IPS DF 4.7 (cell line): ENCODE measurements around the gene ARHGAP12.
"Not testable (repeated sequence)": the region's sequence is repeated elsewhere in the genome, so short reads cannot be mapped to it uniquely, and the experiment has no call there.

Source experiments
- DNase-seq: peaks from one replicate; pipeline ENCODE4 v3.0.0-alpha.2; 2013; ENCODE audit warnings: low spot score; ENCODE audit errors: extremely low read depth

ARHGAP12 gene

DNA sequence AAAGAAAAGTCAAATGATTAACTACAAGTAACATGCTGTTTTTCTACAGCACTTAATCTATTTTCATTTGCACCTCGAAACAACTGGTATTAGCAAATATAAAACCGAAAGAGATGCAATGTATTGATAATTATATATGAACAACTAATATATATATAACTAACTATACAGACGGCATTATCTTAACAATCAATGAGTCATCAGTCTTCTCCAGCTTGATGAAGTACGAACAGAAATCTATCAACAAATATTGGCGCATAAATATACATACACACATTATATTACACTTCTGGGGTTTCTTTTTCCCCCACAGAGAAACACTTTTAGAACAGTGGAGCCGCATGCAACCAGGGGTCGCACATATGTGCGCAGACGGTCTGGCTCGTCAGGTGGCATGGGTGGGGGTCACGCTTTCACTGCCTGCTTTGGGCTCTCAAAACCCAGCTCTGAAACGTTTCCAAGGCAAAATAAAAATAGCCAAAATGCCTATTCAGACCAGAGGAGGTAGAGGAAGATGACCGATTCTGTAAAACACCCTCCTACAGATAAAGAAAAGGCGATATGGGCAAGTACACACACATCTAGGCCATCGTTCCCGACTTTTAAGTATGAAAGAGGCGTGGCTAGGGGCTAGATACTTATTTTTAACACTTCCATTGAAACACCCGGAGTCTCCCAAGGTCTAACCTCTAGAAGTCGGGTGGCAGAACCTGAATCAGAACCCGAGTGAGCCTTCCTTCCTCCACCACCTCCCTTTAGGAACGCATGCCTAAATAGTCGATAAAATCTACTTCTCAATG, 1.7 kb downstream of the ARHGAP12 start:
- DNase-seq, result no peak

DNA sequence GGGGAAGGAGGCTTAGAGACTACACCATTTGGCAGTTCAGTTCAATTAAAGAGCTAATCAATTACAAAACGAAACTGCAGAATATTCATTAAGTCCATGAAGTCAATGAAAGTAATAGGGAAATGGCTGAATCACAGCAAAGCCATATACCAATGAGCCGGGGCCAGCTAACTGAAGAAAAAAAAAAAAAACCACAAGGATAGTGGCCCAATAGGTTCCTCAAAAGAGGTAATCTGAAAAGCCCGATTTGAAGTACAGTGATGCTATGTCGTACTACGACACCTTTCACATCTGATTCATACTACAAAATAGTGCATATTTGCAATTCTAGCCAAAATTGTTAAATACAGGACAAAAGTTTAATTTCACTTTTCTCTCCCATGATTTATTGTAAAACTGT, 2.5 kb downstream of the ARHGAP12 start:
- DNase-seq, result no peak

DNA sequence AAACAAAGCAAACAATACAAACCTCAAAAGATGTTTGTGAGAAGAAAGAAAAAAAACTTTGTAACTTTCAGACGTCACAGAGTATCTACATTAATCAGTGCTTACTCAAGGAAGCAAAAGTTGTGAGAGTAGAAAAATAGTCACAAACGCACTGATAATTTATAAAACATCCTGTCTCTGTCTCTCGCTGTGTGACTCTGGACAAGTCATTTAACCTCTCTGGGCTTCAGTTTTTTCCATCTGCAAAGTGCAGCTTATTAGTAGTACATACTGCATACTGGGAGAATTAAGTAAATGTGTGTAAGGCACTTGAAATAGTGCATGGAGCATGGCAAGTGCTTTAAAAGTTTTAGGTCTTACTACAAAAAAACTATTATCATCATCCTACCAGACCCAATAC, 3.8 kb downstream of the ARHGAP12 start:
- no peak for DNase-seq

DNA sequence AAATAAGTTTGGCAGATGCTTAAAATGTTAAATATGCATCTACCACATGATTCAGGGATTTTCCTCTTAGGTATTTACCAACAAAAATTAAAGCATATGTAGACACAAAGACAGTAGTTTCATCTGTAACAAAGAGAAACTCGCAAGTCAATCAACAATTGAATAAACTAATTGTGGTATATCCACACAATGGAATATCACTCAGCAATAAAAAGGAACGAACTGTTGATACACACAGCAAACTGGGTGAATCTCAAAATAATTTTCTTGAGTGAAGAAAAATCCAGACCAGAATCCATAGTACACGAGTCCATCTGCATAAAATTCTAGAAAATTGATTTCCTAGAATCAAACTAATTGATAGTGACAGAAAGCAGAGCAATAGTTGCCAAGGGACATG, 5.2 kb downstream of the ARHGAP12 start:
- DNase-seq, result no peak

DNA sequence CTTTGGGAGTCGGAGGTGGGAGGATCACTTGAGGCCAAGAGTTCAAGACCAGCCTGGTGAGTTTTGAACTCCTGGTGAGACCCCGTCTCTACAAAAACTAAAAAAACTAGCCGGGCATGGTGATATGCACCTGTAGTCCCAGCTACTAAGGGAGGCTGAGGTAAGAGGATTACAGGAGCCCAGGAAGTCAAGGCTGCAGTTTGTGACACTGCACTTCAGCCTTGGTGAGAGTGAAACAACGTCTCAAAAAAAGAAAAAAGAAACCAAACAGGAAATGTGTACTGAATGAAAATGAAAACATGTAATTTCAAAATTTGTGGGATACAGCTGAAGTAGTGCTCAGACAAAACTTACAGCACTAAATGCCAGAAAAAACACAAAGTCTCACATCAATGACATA, 7.6 kb downstream of the ARHGAP12 start:
- no peak for DNase-seq

DNA sequence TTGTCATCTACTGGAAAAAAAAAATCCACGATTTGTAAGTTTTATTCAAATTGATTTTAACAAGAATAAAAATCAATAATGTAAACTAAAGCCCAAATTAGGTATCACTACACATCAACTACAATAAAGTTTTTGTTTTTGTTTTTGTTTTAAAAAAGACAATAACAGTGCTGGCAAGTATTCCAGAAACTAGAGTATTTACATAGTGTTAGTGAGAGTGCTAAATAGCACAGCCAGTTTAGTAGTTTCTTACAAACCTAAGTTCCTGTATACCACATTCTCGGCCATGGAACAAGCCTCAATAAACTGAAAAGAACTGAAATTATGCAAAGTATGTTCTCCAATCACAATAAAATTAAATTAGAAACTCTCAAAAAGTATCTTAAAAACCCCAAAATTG, 8.1 kb downstream of the ARHGAP12 start:
- DNase-seq, result no peak

DNA sequence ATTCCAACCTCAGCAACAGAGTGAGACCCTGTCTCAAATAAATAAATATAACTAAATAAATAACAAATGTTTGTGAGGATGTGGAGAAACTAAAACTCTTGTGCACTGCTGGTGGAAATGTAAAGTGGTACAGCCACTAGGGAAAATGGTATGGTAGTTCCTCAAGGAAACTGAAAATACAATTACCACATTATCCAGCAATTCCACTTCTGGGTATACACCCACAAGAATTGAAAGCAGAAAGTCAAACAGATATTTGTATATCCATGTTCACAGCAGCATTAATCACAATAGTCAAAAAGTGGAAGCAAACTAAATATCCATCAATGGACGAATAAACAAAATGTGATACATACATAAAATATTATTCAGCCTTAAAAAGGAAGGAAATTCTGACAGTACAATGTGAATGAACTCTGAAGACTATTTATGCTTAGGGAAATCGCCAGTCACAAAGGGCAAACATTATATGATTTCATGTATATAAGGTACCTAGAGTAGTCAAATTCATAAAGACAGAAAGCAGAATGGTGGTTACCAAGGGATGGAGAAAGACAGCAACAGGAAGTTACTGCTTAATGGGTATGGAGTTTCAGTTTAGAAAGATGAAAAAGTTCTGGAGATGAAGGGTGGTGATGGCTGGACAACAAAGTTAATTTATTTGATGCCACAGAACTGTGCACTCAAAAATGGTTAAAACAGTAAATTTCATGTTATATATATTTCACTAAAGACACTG, 9.8 kb downstream of the ARHGAP12 start:
- no peak for DNase-seq

DNA sequence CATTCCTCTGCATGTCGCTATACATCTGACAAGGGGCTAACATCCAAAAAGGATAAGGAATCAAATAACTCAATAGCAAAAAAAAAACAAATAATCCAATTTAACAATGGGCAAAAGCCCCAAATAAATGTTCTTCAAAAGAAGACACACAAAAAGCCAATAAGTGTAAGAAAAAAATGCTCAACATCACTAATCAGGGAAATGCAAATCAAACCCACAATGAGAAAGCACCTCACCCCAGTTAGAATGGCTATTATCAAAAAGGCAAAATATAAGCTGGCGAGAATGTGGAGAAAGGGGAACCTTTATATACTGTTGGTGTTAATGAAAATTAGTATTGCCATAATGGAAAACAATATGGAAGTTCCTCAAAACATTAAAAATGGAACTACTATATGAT, 14.3 kb downstream of the ARHGAP12 start:
- no peak for DNase-seq

DNA sequence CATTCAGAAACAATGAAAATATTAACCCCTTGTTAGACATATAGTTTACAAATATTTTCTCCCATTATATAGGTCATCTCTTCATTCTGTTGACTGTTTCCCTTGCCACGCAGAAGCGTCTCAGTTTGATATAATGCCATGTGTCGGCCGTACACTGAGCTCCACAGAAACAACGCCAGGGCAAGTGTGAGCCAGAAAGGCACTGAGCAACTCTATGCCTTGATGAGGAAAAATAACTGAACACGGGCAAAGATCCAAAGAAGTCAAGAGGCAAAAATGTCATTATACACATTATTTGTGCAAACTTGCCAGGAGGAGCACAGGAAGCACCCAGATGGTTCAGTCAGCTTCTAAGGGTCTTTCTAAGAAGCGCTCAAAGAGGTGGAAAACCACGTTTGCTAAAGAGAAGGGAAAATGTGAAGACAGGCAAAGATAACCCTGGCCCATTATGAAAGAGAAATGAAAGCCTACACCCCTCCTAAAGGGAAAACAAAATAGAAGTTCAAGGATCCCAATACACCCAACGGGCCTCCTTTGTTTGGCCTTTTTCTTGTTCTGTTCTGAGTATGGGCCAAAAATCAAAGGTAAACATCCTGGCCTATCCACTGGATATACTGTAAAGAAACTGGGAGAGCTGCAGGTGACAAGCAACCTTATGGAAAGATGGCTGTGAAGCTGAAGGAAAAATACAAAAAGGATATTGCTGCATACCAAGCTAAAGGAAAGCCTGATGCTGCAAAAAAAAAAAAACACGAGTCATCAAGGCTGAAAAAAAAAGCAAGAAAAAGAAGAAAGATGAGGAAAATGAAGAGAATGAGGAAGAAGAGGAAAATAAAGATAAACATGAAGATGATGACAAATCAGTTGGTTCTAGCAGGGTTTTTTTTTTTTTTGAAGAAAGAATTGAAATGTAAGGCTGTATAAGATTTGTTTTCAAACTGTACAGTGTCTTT, 15.5 kb downstream of the ARHGAP12 start:
- no peak for DNase-seq

DNA sequence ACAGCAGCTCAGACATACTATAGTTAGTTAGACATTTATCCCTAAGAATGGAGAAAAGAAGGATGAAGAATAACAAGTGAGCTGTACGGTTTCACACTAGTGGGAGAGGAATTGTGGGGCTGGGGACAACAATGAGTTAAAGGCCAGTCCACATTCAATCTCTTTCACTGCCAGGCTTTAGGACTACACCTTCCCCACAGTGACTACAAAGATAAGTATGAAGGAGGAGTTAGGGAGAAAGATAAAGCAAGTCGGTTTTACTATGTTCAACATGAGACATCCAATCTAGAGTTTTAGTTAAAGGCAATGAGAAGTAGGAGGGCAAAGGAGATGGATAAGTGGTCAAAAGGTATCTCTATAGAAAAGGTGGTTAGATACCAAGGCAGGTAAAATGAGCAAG, 16.3 kb downstream of the ARHGAP12 start:
- no peak for DNase-seq

DNA sequence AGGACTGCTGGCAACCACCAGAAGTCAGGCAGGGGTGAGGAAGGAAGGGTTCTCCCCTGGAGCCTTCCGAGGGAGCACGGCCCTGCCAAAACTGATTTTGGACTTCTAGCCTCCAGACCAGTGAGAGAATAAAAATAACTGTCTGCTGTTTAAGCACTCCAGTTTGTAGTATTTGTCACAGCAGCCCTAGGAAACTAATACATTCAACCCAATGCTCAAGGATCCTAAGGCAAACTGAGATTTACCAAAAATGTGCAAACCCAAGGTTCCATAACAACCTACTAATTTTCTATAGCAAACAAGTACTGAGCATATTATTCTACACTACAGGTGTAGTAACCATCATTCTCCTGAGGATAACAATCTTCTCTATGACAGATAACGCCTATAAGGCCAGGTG, 18.6 kb downstream of the ARHGAP12 start:
- no peak for DNase-seq

DNA sequence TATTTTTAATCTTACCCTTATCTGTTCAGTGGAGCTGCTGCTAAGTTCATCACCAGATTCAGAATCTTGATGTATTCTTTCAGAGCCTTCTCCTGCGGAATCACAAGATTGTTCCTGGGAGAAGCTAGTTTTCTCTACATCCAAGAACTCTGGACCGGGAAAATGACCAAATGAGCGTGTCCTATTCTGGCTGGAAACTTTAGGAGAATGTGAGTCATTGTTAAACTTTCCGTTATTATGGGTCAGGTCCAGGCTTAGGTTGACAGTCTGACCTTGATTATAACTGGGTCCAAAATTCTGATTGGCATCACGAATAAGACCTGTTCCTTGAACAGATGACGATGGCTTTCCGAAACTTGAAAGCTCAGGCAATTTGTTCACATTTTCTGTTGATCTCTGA, 20.5 kb downstream of the ARHGAP12 start:
- DNase-seq, result no peak

DNA sequence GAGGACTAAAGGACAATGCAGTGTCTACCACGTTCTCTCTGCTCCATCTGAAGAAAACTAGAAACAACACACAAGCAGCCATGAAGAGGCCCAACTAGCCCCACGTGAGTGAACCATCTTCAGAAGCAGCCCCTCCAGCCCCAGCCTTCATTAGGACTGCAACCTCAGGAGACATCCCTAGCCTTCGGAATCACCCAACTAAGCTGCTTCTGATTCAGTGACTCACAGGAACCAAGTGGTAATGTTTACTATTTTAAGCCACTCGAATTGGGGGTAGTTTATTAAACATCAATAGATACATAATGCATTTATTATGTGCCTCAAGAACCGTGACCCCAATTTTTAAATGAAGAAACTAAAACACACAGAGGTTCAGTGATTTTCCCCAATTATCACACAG, 22.6 kb downstream of the ARHGAP12 start:
- no peak for DNase-seq

DNA sequence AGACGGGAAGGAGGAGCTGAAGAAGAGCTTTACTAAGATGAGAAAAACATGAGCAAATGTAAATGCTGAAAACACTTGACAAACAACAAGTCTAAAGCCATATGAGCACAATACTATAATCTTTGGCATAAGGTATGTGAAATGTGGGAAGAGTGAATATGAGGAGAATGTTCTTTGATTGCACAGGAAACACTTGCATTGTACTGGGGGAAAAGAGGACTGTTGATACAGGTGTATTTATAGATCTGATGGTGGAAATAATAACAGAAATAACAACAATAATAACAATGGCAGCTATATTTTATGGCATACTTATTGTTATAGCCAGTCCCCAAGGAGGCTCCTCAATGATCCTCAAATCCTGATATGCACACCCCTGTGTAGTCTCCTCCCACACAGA, 23.0 kb downstream of the ARHGAP12 start:
- DNase-seq, result no peak

DNA sequence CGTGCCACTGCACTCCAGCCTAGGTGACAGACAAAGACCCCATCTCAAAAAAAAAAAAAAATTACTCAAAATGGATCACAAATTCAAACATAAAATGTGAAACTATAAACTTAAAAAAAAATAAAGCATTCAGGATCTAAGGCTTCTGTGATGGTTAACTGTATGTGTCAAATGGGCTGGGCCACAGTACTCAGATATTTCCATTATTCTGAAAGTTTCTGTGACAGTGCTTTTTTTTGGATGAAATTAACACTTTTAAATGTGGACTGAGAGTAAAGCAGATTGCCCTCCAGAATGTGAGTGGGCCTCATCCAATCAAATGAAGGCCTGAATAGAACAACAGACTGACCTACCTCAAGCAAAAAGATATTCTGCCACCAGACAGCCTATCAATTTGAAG, 26.0 kb downstream of the ARHGAP12 start:
- no peak for DNase-seq

DNA sequence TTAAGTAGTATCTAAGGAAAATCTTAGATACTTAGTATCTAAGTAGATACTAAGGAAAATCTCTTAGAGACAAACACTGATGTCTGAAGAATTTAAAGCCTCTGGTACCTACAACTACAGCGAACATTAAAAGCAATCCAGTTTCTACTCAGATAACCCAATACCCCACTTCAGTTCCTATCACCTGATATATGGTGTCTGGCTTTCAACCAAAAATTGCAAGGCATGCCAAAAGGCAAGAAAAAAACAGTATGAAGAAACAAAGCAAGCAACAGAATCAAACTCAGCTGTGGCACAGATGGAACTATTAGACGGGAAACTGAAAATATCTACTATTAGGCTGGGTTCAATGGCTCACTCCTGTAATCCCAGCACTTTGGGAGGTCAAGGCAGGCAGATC, 31.1 kb downstream of the ARHGAP12 start:
- no peak for DNase-seq

DNA sequence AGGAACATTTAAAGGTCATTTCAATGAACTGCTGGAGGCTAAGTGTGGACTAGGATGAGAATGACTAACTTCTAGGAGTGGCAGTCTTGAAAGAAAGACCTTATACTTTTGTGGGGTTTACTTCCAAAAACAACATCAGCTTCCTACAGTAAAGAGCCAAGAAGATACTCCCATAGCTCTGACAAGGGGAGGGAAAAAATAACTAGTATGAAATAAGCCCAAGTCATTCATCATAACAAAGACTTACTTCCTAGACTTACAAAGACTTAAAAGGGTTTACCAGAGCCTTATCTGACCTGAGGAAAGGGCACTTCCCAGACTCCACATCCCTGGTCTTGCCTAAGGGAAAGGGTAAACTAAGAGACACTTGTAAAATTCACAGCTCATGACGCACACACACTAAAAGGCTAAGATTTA, 31.7 kb downstream of the ARHGAP12 start:
- no peak for DNase-seq

DNA sequence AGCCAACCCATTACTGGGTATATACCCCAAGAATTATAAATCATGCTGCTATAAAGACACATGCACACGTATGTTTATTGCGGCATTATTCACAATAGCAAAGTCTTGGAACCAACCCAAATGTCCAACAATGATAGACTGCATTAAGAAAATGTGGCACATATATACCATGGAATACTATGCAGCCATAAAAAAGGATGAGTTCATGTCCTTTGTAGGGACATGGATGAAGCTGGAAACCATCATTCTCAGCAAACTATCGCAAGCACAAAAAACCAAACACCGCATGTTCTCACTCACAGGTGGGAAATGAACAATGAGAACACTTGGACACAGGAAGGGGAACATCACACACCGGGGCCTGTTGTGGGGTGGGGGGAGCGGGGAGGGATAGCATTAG, 32.9 kb downstream of the ARHGAP12 start:
- not testable (repeated sequence) for DNase-seq

DNA sequence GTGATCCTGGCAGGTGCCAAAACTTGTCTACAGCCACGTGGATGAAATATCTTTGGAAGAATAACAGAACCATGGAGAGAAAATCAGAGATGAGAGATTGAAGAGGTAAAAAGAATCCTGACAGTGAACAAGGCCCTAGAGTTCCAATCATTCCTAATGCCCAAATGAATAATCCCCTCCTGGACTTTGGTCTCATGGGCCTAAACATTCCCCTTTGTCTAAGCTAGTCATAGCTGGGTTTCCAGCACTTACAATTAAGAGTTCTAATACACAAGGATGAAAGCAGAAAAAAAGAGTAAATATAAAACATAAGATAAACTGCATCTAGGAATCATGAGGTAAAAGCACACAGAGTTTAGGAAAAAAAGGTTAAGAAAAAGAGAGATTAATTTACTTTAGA, 40.2 kb downstream of the ARHGAP12 start:
- DNase-seq, result no peak

DNA sequence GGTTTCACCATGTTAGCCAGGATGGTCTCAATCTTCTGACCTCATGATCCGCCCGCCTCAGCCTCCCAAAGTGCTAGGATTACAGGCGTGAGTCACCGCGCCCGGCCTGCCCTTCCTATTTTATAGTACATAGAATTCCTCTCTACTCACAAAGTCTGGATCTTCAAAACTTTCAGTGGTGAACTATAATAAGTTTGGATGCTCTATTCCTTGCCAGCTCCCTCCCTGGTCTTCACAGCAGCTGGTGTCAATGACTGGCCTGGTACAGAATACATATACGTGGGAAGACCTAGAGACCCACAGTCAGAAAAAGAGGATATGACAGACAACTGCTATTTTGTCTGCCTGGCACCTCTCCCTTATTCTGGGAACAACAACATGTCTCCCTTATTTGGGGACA, 40.8 kb downstream of the ARHGAP12 start:
- no peak for DNase-seq

DNA sequence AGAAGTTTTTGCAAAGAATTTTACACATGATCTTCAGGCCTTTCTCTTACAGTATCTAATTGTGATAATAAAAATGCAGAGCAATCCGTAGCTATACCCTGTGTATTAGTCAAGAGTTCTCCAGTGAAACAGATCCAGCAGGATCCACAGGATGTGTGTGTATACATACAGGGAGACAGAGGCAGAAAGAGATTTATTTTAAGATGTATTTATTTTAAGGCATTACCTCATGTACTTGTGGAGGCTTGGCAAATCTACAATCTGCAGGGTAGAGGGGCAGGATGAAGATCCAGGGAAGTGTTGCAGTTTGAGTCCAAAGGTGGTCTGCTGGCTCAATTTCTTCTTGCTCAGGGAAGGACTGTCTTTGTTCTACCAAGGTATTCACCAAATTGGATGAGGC, 41.7 kb downstream of the ARHGAP12 start:
- DNase-seq, result no peak

DNA sequence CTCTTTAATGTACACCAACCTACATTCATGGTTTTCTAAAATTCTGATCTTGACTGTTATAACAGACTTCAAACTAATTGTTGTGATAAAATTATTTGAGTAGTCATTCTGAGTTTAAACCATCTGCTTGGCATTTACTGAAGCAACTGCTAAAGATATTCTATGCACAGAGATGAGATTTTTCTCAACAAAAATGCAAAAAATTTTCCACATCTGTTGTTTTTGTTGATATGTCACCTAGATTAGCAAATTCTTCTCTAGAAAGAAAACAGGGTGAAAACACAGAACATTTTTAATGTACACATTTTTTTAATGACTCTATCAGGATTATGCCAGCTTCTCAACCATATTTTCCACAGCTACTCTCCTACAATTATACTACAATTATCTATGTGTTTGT, 42.7 kb downstream of the ARHGAP12 start:
- no peak for DNase-seq
